ENCODE results near the gene ETS2. TPM values are rescaled to one million over a fixed set of nuclear protein-coding genes. Genes with fewer than 3 reads are reported as not detected.

Gene ETS2
- total and polyA plus RNA-seq, 2 of the 8 experiments (the other 6 are each of a cell fraction or from before 2014, with no cell fraction given), result 11.0 to 45.1 TPM

- TF ChIP-seq CHD7 (IDR thresholded peaks at IDR 0.05; ENCODE audit: insufficient replicate concordance, low read length) (no peak), SP2 (IDR thresholded peaks at IDR 0.05; ENCODE audit: low read length) (no peak), EGR1 (IDR thresholded peaks at IDR 0.05; ENCODE audit: borderline replicate concordance, low read depth, low read length) (no peak), BRCA1 (IDR thresholded peaks at IDR 0.05; ENCODE audit: low read depth, low read length) (no peak), SIN3A (conservative IDR thresholded peaks at IDR 0.05 in 1 of 2, IDR thresholded peaks at IDR 0.05 in 1 of 2; ENCODE audit: low read depth in 1 of 2, low read length in 2 of 2) (no peak), POU5F1 (IDR thresholded peaks at IDR 0.05; ENCODE audit: low read depth, low read length) (no peak)
These were observed 27.4 kb downstream of the ETS2 start (continued) for GRCh38 chr21:38833117-38833516.
